H9 (cell line): ENCODE results near the gene FXYD2. TPM values are rescaled to one million over a fixed set of nuclear protein-coding genes. Genes with fewer than 3 reads are reported as not detected.
A peak's percentile ranks its signal among the peaks of the same experiment; 100 is the strongest.

Experiments used
- DNase-seq: peaks from one replicate; pipeline ENCODE4 v3.0.0-alpha.2; 2017
- H2AFZ ChIP-seq: one replicate; pipeline ENCODE4 v1.6.1; 2013; ENCODE audit warnings: mild to moderate bottlenecking, low read length, control low read depth, moderate library complexity
- H2AK5ac ChIP-seq: 2 replicates; pipeline ENCODE4 v1.6.1; 2013; ENCODE audit warnings: low read length, control low read depth, mixed read lengths; ENCODE audit not compliant: insufficient read length
- H2BK120ac ChIP-seq: one replicate; pipeline ENCODE4 v1.6.1; 2013; ENCODE audit warnings: low read depth, mild to moderate bottlenecking, low read length, control low read depth, inconsistent platforms; ENCODE audit not compliant: poor library complexity, severe bottlenecking
- H2BK12ac ChIP-seq: 2 replicates; pipeline ENCODE4 v1.6.1; 2013; ENCODE audit warnings: low read length, control low read depth, mixed read lengths, low read depth; ENCODE audit not compliant: insufficient read length
- H2BK15ac ChIP-seq: 2 replicates; pipeline ENCODE4 v1.6.1; 2013; ENCODE audit warnings: low read depth, low read length, control low read depth
- H2BK20ac ChIP-seq: one replicate; pipeline ENCODE4 v1.6.1; 2013; ENCODE audit warnings: low read depth, mild to moderate bottlenecking, low read length, control low read depth, inconsistent platforms; ENCODE audit not compliant: poor library complexity, severe bottlenecking
- H2BK5ac ChIP-seq: 2 replicates; pipeline ENCODE4 v1.6.1; 2013; ENCODE audit warnings: low read length, control low read depth, mixed read lengths; ENCODE audit not compliant: insufficient read length
- H3K14ac ChIP-seq: 2 replicates; pipeline ENCODE4 v1.6.1; 2013; ENCODE audit warnings: low read length, control low read depth; ENCODE audit not compliant: insufficient read depth
- H3K18ac ChIP-seq: 2 replicates; pipeline ENCODE4 v1.6.1; 2013; ENCODE audit warnings: low read depth, mild to moderate bottlenecking, mixed read lengths, low read length, control low read depth; ENCODE audit not compliant: insufficient read length
- H3K23ac ChIP-seq: 2 replicates; pipeline ENCODE4 v1.6.1; 2013; ENCODE audit warnings: low read length, control low read depth, mixed read lengths, low read depth; ENCODE audit not compliant: insufficient read length
- H3K23me2 ChIP-seq: 2 replicates; pipeline ENCODE4 v1.6.1; 2013; ENCODE audit warnings: low read depth, mild to moderate bottlenecking, mixed read lengths, low read length, control low read depth; ENCODE audit not compliant: insufficient read length, poor library complexity, severe bottlenecking
- H3K27ac ChIP-seq: 2 replicates; pipeline ENCODE4 v1.5.1; 2013; ENCODE audit warnings: low read length, control low read depth, mixed read lengths, low read depth; ENCODE audit not compliant: insufficient read length
- H3K27me3 ChIP-seq: 2 replicates; pipeline ENCODE4 v1.6.1; 2013; ENCODE audit warnings: low read length, control low read depth, inconsistent platforms; ENCODE audit not compliant: insufficient read depth
- H3K4ac ChIP-seq: 2 replicates; pipeline ENCODE4 v1.6.1; 2013; ENCODE audit warnings: low read depth, mild to moderate bottlenecking, control low read depth, inconsistent platforms, low read length, moderate library complexity
- H3K4me1 ChIP-seq: 2 replicates; pipeline ENCODE4 v1.6.1; 2013; ENCODE audit warnings: low read length, control low read depth, inconsistent platforms; ENCODE audit not compliant: insufficient read depth
- H3K4me2 ChIP-seq: 2 replicates; pipeline ENCODE4 v1.6.1; 2013; ENCODE audit warnings: low read length, control low read depth, mixed read lengths; ENCODE audit not compliant: insufficient read length, insufficient read depth
- H3K56ac ChIP-seq: 2 replicates; pipeline ENCODE4 v1.6.1; 2013; ENCODE audit warnings: low read depth, mild to moderate bottlenecking, mixed read lengths, low read length, control low read depth; ENCODE audit not compliant: insufficient read length
- H3K79me1 ChIP-seq: 2 replicates; pipeline ENCODE4 v1.6.1; 2013; ENCODE audit warnings: low read depth, mild to moderate bottlenecking, moderate library complexity, low read length, control low read depth, inconsistent platforms; ENCODE audit not compliant: insufficient read depth, poor library complexity, severe bottlenecking
- H3K79me2 ChIP-seq: 2 replicates; pipeline ENCODE4 v1.6.1; 2013; ENCODE audit warnings: low read length, control low read depth, inconsistent platforms; ENCODE audit not compliant: insufficient read depth
- H3K9ac ChIP-seq: 2 replicates; pipeline ENCODE4 v1.6.1; 2013; ENCODE audit warnings: low read length, control low read depth, mixed read lengths; ENCODE audit not compliant: insufficient read length; ENCODE audit errors: extremely low read depth
- H3K9me3 ChIP-seq: one replicate; pipeline ENCODE4 v1.6.1; 2013; ENCODE audit warnings: low read depth, low read length, inconsistent platforms; ENCODE audit not compliant: control insufficient read depth
- H3T11ph ChIP-seq: one replicate; pipeline ENCODE4 v1.6.1; 2013; ENCODE audit warnings: mild to moderate bottlenecking, low read length, control low read depth, inconsistent platforms
- H4K20me1 ChIP-seq: one replicate; pipeline ENCODE4 v1.6.1; 2013; ENCODE audit not compliant: control insufficient read depth, insufficient read length, insufficient read depth
- H4K5ac ChIP-seq: 2 replicates; pipeline ENCODE4 v1.6.1; 2013; ENCODE audit warnings: low read depth, mild to moderate bottlenecking, mixed read lengths, low read length, control low read depth; ENCODE audit not compliant: insufficient read length
- H4K8ac ChIP-seq: replicated peaks from 2 replicates; pipeline ENCODE4 v1.6.1; 2013; ENCODE audit warnings: low read length, control low read depth, mixed read lengths, low read depth; ENCODE audit not compliant: insufficient read length
- H4K91ac ChIP-seq: 2 replicates; pipeline ENCODE4 v1.6.1; 2013; ENCODE audit warnings: low read depth, mild to moderate bottlenecking, moderate library complexity, mixed read lengths, low read length, control low read depth; ENCODE audit not compliant: insufficient read length
- H3K27ac Mint-ChIP-seq, 3 experiments: 2 replicates in 2 of 3; 3 replicates in 1 of 3; pipeline ENCODE4 v1.8.0; 2020 to 2021; ENCODE audit warnings: mixed read lengths in 3 of 3, mild to moderate bottlenecking in 1 of 3, moderate library complexity in 1 of 3
- H3K27me3 Mint-ChIP-seq: 2 replicates; pipeline ENCODE4 v1.8.0; 2021; ENCODE audit warnings: low read depth, mild to moderate bottlenecking, moderate library complexity, mixed read lengths
- H3K36me3 Mint-ChIP-seq, 3 experiments: 2 replicates in 2 of 3; 3 replicates in 1 of 3; pipeline ENCODE4 v1.8.0; 2020 to 2021; ENCODE audit warnings: low read depth in 3 of 3, mixed read lengths in 3 of 3; ENCODE audit not compliant: insufficient read depth in 1 of 3
- H3K4me1 Mint-ChIP-seq, 2 experiments: 2 replicates each; pipeline ENCODE4 v1.8.0; 2020; ENCODE audit warnings: mixed read lengths in 2 of 2
- H3K4me3 Mint-ChIP-seq, 2 experiments: 2 replicates in 1 of 2; 3 replicates in 1 of 2; pipeline ENCODE4 v1.8.0; 2020 to 2021; ENCODE audit warnings: mild to moderate bottlenecking in 2 of 2, mixed read lengths in 2 of 2, moderate library complexity in 1 of 2
- H3K9me3 Mint-ChIP-seq, 2 experiments: 2 replicates in 1 of 2; 3 replicates in 1 of 2; pipeline ENCODE4 v1.8.0; 2020; ENCODE audit warnings: mild to moderate bottlenecking in 2 of 2, mixed read lengths in 2 of 2, moderate library complexity in 1 of 2
- WGBS: extraction: QIAGEN DNeasy Blood & Tissue Kit; methylation state at CpG from one replicate; pipeline ENCODE4 v1.1.7; 2013; ENCODE audit warnings: missing lambda C conversion rate, low lambda C conversion rate, mixed read lengths; ENCODE audit not compliant: insufficient read length; ENCODE audit errors: extremely low coverage; 5-methylcytosine and 5-hydroxymethylcytosine counted together
- total RNA-seq: library from RNA; stranded (reverse); gene quantifications from 2 replicates; pipeline ENCODE4 v1.2.1, GENCODE V29; 2021
- TF ChIP-seq, protein P1 (sequence below): fragments of 200-600 bp; sonication (generic); conservative IDR thresholded peaks from 3 replicates; pipeline ENCODE4 v1.8.0; 2021; ENCODE audit warnings: antibody characterized with exemption, mild to moderate bottlenecking

FXYD2 gene
- total RNA-seq, 1 experiment from 2014 or later: 0.79 TPM

DNA sequence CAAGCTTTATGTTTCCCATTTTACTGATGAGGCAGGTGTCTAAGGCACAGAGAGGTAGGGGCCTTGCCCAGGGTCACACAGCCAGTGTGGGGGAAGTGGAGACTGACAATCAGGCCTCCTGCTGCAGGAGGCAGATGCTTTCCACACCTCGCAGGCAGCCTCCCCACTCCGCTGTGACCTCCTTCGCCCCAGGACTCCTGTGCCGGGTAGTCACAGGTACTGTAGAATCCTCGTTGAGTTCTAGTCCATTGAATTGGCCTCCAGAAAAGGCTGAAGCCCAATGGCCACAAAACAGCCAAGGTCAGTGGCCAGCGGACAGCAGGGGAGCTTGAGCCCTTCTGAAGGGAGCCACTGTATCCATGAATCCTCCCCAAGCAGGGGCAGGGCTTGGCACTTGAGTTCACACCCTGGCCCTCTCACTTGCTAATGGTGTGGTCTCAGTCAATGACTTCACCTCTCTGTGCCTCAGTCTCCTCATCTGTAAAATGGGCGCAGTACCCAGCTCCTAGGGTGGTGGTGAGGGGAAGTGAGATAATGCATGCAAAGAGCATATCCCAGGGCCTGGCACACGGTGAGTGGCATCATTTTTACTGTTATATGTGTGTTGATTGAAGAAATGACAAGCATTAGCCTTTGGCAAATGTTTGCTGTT lies 1.1 kb upstream of the FXYD2 start:
- H3K9me3 ChIP-seq: no peaks in the 10 kb centered on the region
- no peak overlapping the region for H2BK20ac ChIP-seq
- H3T11ph ChIP-seq: no peak overlapping the region
- H2AK5ac ChIP-seq: no peak overlapping the region
- Mint-ChIP-seq H3K36me3 (no peaks in the 10 kb centered on the region), H3K4me3 (no peak overlapping the region), H3K27me3 (peaks cover 12% of the 10 kb centered on the region), H3K4me1 (peaks cover 28 to 41% of the 10 kb centered on the region in 2 experiments), H3K9me3 (no peaks in the 10 kb centered on the region; a peak in 1 of 5 replicates), H3K27ac (no peak overlapping the region)
- H3K56ac ChIP-seq: no peak overlapping the region
- H3K4me1 ChIP-seq: no peaks in the 10 kb centered on the region; the same call in 1 of the 2 replicates
- H3K27me3 ChIP-seq: no peaks in the 10 kb centered on the region
- DNase-seq: peak; percentile 15
- no peak overlapping the region for H3K9ac ChIP-seq
- H3K18ac ChIP-seq: no peak overlapping the region
- no CpG with 5 or more reads among the region's 8 CpGs for WGBS
- H2BK15ac ChIP-seq: no peak overlapping the region
- no peak overlapping the region for H2BK12ac ChIP-seq
- no peaks in the 10 kb centered on the region for H3K79me1 ChIP-seq
- H3K4ac ChIP-seq: no peak overlapping the region
- no peak overlapping the region for H4K91ac ChIP-seq
- no peak overlapping the region for H2AFZ ChIP-seq
- no peaks in the 10 kb centered on the region for H4K20me1 ChIP-seq
- no peak overlapping the region for H3K4me2 ChIP-seq
- H4K8ac ChIP-seq: no peak overlapping the region
- no peaks in the 10 kb centered on the region for H3K79me2 ChIP-seq
- no peak overlapping the region for H3K23ac ChIP-seq
- no peak overlapping the region for H2BK120ac ChIP-seq
- no peak overlapping the region for H3K27ac ChIP-seq
- H3K23me2 ChIP-seq: no peaks in the 10 kb centered on the region
- H4K5ac ChIP-seq: no peak overlapping the region
- H2BK5ac ChIP-seq: no peak overlapping the region
- TF ChIP-seq, protein P1, sequence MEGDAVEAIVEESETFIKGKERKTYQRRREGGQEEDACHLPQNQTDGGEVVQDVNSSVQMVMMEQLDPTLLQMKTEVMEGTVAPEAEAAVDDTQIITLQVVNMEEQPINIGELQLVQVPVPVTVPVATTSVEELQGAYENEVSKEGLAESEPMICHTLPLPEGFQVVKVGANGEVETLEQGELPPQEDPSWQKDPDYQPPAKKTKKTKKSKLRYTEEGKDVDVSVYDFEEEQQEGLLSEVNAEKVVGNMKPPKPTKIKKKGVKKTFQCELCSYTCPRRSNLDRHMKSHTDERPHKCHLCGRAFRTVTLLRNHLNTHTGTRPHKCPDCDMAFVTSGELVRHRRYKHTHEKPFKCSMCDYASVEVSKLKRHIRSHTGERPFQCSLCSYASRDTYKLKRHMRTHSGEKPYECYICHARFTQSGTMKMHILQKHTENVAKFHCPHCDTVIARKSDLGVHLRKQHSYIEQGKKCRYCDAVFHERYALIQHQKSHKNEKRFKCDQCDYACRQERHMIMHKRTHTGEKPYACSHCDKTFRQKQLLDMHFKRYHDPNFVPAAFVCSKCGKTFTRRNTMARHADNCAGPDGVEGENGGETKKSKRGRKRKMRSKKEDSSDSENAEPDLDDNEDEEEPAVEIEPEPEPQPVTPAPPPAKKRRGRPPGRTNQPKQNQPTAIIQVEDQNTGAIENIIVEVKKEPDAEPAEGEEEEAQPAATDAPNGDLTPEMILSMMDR: no peak
- H3K14ac ChIP-seq: no peak overlapping the region
